IMR-90 (cell line): ENCODE data around the gene SASH3.

ENCODE experiments used
- FOS ChIP-seq: fragments of 150-350 bp; IDR thresholded peaks from 2 replicates; pipeline ENCODE4 v1.6.1; 2016; ENCODE audit warnings: low read depth, low read length
- MXI1 ChIP-seq: IDR thresholded peaks from 2 replicates; pipeline ENCODE4 v1.6.1; 2012; ENCODE audit warnings: low read depth, mild to moderate bottlenecking, low read length, moderate library complexity, borderline replicate concordance
- NFE2L2 ChIP-seq: fragments of 150-350 bp; IDR thresholded peaks from 2 replicates; pipeline ENCODE4 v1.6.1; 2016; ENCODE audit warnings: low read depth, mild to moderate bottlenecking, low read length
- POLR2A ChIP-seq: IDR thresholded peaks from 2 replicates; pipeline ENCODE4 v1.6.1; 2012; ENCODE audit warnings: mild to moderate bottlenecking, low read depth, low read length
- RAD21 ChIP-seq: IDR thresholded peaks from 2 replicates; pipeline ENCODE4 v1.6.1; 2012; ENCODE audit warnings: low read length, improper control_type of control experiment
- RCOR1 ChIP-seq: IDR thresholded peaks from 2 replicates; pipeline ENCODE4 v1.6.1; 2012; ENCODE audit warnings: mild to moderate bottlenecking, low read length, improper control_type of control experiment; ENCODE audit not compliant: insufficient replicate concordance
- RFX5 ChIP-seq: IDR thresholded peaks from 2 replicates; pipeline ENCODE4 v1.8.0; 2012; ENCODE audit warnings: low read depth, mild to moderate bottlenecking, low read length, moderate library complexity
- SMC3 ChIP-seq: fragments of 150-350 bp; IDR thresholded peaks from 2 replicates; pipeline ENCODE4 v1.6.1; 2016; ENCODE audit warnings: low read depth, mild to moderate bottlenecking, antibody characterized with exemption, low read length, moderate library complexity
- TF ChIP-seq, protein P1 (sequence below): conservative IDR thresholded peaks from 2 replicates; pipeline ENCODE4 v1.5.1; 2012; ENCODE audit warnings: mild to moderate bottlenecking, low read depth, low read length, improper control_type of control experiment

GRCh38 chrX:129780441-129781105 lies 824 bp downstream of the SASH3 start:
- no peak for TF ChIP-seq RAD21
- no peak for TF ChIP-seq MXI1
- TF ChIP-seq, protein P1, sequence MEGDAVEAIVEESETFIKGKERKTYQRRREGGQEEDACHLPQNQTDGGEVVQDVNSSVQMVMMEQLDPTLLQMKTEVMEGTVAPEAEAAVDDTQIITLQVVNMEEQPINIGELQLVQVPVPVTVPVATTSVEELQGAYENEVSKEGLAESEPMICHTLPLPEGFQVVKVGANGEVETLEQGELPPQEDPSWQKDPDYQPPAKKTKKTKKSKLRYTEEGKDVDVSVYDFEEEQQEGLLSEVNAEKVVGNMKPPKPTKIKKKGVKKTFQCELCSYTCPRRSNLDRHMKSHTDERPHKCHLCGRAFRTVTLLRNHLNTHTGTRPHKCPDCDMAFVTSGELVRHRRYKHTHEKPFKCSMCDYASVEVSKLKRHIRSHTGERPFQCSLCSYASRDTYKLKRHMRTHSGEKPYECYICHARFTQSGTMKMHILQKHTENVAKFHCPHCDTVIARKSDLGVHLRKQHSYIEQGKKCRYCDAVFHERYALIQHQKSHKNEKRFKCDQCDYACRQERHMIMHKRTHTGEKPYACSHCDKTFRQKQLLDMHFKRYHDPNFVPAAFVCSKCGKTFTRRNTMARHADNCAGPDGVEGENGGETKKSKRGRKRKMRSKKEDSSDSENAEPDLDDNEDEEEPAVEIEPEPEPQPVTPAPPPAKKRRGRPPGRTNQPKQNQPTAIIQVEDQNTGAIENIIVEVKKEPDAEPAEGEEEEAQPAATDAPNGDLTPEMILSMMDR: no peak
- no peak for TF ChIP-seq POLR2A
- TF ChIP-seq RFX5: no peak
- TF ChIP-seq RCOR1: no peak
- TF ChIP-seq SMC3: no peak
- TF ChIP-seq NFE2L2: no peak
- no peak for TF ChIP-seq FOS
